ENCODE data around the gene ADGRA1. TPM values are rescaled to one million over a fixed set of nuclear protein-coding genes. Genes with fewer than 3 reads are reported as not detected.

ADGRA1 gene
- total and polyA plus RNA-seq, 2 donors (not counting 1 experiment from before 2014, with no cell fraction given): not detected

GRCh38 chr10:133159611-133159949, 71.9 kb downstream of the ADGRA1 start:
- Histone ChIP-seq H3K79me2 (ENCODE audit: control insufficient read depth, insufficient read depth, low read length) (no peaks in the 10 kb centered on the region), H3K4me3 (replicated peaks in 1 of 4; ENCODE audit: control extremely low read depth in 1 of 4, insufficient read depth in 1 of 4, low read depth in 3 of 4, low read length in 4 of 4) (no peak overlapping the region), H4K20me1 (ENCODE audit: control insufficient read depth, extremely low read depth, insufficient read depth, low read length) (no peaks in the 10 kb centered on the region), H3K36me3 (ENCODE audit: control insufficient read depth, insufficient read depth, low read length) (no peaks in the 10 kb centered on the region), H3K4me2 (ENCODE audit: extremely low read depth, insufficient read depth, low read length) (no peak overlapping the region), H2AFZ (ENCODE audit: low read length) (no peak overlapping the region), H3K4me1 (ENCODE audit: control insufficient read depth, extremely low read depth, insufficient read depth, low read length) (no peaks in the 10 kb centered on the region), H3K9ac (ENCODE audit: insufficient read depth, low read length) (no peak overlapping the region), H3K27ac (ENCODE audit: insufficient read depth, low read length) (no peak overlapping the region), H3K27me3 (ENCODE audit: control insufficient read depth, insufficient read depth, low read length) (peaks cover 11% of the 10 kb centered on the region), H3K9me3 (ENCODE audit: control insufficient read depth, insufficient read depth, low read depth, low read length) (no peaks in the 10 kb centered on the region)
- TF ChIP-seq, protein P1, sequence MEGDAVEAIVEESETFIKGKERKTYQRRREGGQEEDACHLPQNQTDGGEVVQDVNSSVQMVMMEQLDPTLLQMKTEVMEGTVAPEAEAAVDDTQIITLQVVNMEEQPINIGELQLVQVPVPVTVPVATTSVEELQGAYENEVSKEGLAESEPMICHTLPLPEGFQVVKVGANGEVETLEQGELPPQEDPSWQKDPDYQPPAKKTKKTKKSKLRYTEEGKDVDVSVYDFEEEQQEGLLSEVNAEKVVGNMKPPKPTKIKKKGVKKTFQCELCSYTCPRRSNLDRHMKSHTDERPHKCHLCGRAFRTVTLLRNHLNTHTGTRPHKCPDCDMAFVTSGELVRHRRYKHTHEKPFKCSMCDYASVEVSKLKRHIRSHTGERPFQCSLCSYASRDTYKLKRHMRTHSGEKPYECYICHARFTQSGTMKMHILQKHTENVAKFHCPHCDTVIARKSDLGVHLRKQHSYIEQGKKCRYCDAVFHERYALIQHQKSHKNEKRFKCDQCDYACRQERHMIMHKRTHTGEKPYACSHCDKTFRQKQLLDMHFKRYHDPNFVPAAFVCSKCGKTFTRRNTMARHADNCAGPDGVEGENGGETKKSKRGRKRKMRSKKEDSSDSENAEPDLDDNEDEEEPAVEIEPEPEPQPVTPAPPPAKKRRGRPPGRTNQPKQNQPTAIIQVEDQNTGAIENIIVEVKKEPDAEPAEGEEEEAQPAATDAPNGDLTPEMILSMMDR (conservative IDR thresholded peaks at IDR 0.05 in 1 of 2, IDR thresholded peaks at IDR 0.05 in 1 of 2; ENCODE audit: low read depth in 1 of 2, low read length in 2 of 2): no peak
- TF ChIP-seq EZH2 (IDR thresholded peaks at IDR 0.05; ENCODE audit: low read length, missing control alignments): no peak
- no peak for DNase-seq (ENCODE audit: low read depth in 2 of 2)

DNA sequence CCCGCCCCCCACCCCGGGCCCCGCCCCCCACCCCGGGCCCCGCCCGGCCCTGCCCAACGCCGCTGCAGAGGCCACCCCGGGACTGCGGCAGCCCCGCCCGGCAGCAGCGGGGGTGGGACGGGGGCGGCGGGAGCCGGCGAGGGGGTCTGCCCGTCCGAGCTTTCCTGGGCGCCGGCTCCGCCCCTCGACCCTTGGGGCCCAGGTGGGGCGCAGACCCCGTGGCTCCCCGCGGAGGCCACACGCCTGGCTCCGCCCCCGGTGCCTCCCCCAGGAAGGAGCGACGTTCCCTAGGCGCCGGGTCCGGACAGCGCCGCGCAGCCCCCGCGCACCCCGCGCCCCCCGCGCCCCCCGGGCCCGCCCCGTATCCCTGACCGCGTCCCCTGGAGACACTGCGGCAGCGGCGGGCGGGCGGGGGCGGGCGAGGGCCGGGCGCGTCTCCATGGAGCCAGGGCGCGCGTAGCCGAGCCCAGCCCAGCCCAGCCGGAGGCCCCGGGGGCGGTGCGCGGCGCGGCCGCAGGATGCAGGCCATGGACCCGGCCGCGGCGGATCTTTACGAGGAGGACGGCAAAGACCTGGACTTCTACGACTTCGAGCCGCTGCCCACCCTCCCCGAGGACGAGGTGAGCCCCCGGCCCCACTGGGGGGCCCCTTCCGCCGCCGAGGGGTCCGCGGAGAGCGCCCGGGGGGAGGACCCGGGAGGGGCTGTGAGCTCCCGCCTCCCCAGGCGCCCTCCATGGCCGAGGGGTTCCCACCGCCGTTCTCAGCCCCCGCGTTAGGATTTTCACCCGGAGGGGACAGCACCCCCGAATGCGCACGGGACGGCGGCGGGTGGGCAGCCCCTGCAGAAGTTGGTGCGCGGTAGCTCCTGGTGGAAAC, 72.5 kb downstream of the ADGRA1 start, which contains the start of gene KNDC1:
Gene KNDC1, plus strand, starts transcription at position 270 of the 876 bp plus-strand sequence. Its CDS starts 249 bp downstream, at position 519.
- peak; percentile 15 to 23 for DNase-seq (ENCODE audit: low read depth in 2 of 2)
- H3K36me3 ChIP-seq (ENCODE audit: control insufficient read depth, insufficient read depth, low read length): no peaks in the 10 kb centered on the region
- no peaks in the 10 kb centered on the region for H3K9me3 ChIP-seq (ENCODE audit: control insufficient read depth, insufficient read depth, low read depth, low read length)
- H3K9ac ChIP-seq (ENCODE audit: insufficient read depth, low read length): peak within 1 kb of the TSS; percentile 7
- TF ChIP-seq EZH2 (IDR thresholded peaks at IDR 0.05; ENCODE audit: low read length, missing control alignments): no peak
- peak within 1 kb of the TSS; percentile 59 for H3K4me2 ChIP-seq (ENCODE audit: extremely low read depth, insufficient read depth, low read length)
- no peak within 1 kb of the TSS for H2AFZ ChIP-seq (ENCODE audit: low read length)
- H3K27me3 ChIP-seq (ENCODE audit: control insufficient read depth, insufficient read depth, low read length): peaks cover 11% of the 10 kb centered on the region
- H3K4me1 ChIP-seq (ENCODE audit: control insufficient read depth, extremely low read depth, insufficient read depth, low read length): no peaks in the 10 kb centered on the region
- no peaks in the 10 kb centered on the region for H3K79me2 ChIP-seq (ENCODE audit: control insufficient read depth, insufficient read depth, low read length)
- H3K27ac ChIP-seq (ENCODE audit: insufficient read depth, low read length): no peak within 1 kb of the TSS
- H3K4me3 ChIP-seq (replicated peaks in 1 of 4; ENCODE audit: control extremely low read depth in 1 of 4, insufficient read depth in 1 of 4, low read depth in 3 of 4, low read length in 4 of 4): peak within 1 kb of the TSS; percentile 26 to 63 (median 32)
- H4K20me1 ChIP-seq (ENCODE audit: control insufficient read depth, extremely low read depth, insufficient read depth, low read length): no peaks in the 10 kb centered on the region

GRCh38 chr10:133160826-133161471, 73.2 kb downstream of the ADGRA1 start:
- Histone ChIP-seq H3K4me2 (ENCODE audit: extremely low read depth, insufficient read depth, low read length) (peak overlapping the region; percentile 59), H3K9ac (ENCODE audit: insufficient read depth, low read length) (peak overlapping the region; percentile 7), H3K27me3 (ENCODE audit: control insufficient read depth, insufficient read depth, low read length) (peaks cover 11% of the 10 kb centered on the region), H4K20me1 (ENCODE audit: control insufficient read depth, extremely low read depth, insufficient read depth, low read length) (no peaks in the 10 kb centered on the region), H3K27ac (ENCODE audit: insufficient read depth, low read length) (no peak overlapping the region), H3K9me3 (ENCODE audit: control insufficient read depth, insufficient read depth, low read depth, low read length) (no peaks in the 10 kb centered on the region), H2AFZ (ENCODE audit: low read length) (no peak overlapping the region), H3K36me3 (ENCODE audit: control insufficient read depth, insufficient read depth, low read length) (no peaks in the 10 kb centered on the region), H3K79me2 (ENCODE audit: control insufficient read depth, insufficient read depth, low read length) (no peaks in the 10 kb centered on the region), H3K4me1 (ENCODE audit: control insufficient read depth, extremely low read depth, insufficient read depth, low read length) (no peaks in the 10 kb centered on the region), H3K4me3 (replicated peaks in 1 of 4; ENCODE audit: control extremely low read depth in 1 of 4, insufficient read depth in 1 of 4, low read depth in 3 of 4, low read length in 4 of 4) (peak overlapping the region in 3 of 4 experiments; percentile 31 to 63 (median 33))
- DNase-seq (ENCODE audit: low read depth in 2 of 2): no peak
- TF ChIP-seq, protein P1 (conservative IDR thresholded peaks at IDR 0.05 in 1 of 2, IDR thresholded peaks at IDR 0.05 in 1 of 2; ENCODE audit: low read depth in 1 of 2, low read length in 2 of 2): no peak
- peak; percentile 30 for TF ChIP-seq EZH2 (IDR thresholded peaks at IDR 0.05; ENCODE audit: low read length, missing control alignments)
